Measurements from ENCODE around the gene MST1.

DNA sequence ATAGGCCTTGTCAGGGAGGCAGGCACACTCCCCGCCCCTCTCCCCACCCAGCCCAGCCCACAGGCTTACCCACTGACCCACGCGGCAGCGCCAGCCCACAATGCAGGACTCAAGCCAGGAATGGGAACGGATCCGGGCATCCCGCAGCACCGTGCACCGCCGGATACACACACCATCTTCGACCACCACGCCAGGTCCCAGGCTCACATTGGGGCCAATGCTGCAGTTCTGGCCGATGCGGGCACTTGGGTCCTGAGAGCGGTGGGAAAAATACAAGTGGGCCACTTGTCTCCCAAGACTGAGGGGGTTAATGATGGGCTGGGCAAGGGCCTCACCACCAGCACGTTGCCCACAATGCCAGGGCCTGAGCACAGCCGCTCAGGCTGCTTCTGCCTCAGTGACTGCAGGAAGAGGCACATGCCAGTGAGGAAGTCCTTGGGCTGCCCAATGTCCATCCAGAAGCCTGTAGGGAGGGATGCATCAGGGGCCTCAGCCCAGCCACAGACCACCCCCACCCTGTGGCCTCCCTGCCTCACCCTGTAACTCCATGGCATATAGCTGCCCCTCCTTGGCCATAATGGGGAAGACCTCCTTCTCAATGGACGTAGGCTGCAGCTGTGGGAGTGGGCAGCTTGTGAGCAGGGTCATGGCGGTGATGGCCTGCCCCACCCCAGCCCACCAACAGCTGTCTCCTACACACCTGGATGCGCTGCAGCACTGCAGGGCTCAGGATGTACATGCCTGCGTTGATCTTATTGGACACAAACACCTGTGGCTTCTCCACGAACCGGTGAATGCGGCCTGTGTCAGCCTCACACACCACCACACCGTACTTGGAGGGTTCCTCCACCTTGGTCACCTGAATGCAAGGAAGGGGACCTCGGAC, 32.9 kb upstream of the MST1 start:
- TF ChIP-seq ZNF121 (CRISPR knock-in tag; IDR thresholded peaks at IDR 0.05), result no peak
- TF ChIP-seq NFYB (CRISPR knock-in tag; conservative IDR thresholded peaks at IDR 0.05; ENCODE audit: low read depth), result no peak
- no peak for TF ChIP-seq ZNF263 (CRISPR knock-in tag; IDR thresholded peaks at IDR 0.05; ENCODE audit: low read depth)
- TF ChIP-seq, protein P1, sequence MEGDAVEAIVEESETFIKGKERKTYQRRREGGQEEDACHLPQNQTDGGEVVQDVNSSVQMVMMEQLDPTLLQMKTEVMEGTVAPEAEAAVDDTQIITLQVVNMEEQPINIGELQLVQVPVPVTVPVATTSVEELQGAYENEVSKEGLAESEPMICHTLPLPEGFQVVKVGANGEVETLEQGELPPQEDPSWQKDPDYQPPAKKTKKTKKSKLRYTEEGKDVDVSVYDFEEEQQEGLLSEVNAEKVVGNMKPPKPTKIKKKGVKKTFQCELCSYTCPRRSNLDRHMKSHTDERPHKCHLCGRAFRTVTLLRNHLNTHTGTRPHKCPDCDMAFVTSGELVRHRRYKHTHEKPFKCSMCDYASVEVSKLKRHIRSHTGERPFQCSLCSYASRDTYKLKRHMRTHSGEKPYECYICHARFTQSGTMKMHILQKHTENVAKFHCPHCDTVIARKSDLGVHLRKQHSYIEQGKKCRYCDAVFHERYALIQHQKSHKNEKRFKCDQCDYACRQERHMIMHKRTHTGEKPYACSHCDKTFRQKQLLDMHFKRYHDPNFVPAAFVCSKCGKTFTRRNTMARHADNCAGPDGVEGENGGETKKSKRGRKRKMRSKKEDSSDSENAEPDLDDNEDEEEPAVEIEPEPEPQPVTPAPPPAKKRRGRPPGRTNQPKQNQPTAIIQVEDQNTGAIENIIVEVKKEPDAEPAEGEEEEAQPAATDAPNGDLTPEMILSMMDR (IDR thresholded peaks at IDR 0.05), result no peak
- TF ChIP-seq CREB1 (CRISPR knock-in tag; IDR thresholded peaks at IDR 0.05), result no peak
- TF ChIP-seq, protein P2, sequence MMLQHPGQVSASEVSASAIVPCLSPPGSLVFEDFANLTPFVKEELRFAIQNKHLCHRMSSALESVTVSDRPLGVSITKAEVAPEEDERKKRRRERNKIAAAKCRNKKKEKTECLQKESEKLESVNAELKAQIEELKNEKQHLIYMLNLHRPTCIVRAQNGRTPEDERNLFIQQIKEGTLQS (CRISPR knock-in tag; conservative IDR thresholded peaks at IDR 0.05), result no peak
- no peak for TF ChIP-seq NFE2L1 (CRISPR knock-in tag; IDR thresholded peaks at IDR 0.05)
- TF ChIP-seq, protein P3, sequence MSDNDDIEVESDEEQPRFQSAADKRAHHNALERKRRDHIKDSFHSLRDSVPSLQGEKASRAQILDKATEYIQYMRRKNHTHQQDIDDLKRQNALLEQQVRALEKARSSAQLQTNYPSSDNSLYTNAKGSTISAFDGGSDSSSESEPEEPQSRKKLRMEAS (CRISPR knock-in tag; IDR thresholded peaks at IDR 0.05), result no peak
- no peak for TF ChIP-seq FOXJ3 (CRISPR knock-in tag; IDR thresholded peaks at IDR 0.05; ENCODE audit: borderline replicate concordance)
- TF ChIP-seq ZNF423 (CRISPR knock-in tag; IDR thresholded peaks at IDR 0.05), result no peak
- TF ChIP-seq GTF2I (CRISPR knock-in tag; conservative IDR thresholded peaks at IDR 0.05), result no peak
- no peak for TF ChIP-seq SMAD4 (CRISPR knock-in tag; IDR thresholded peaks at IDR 0.05)
- no peak for TF ChIP-seq SP1 (CRISPR knock-in tag; conservative IDR thresholded peaks at IDR 0.05)
- TF ChIP-seq ZNF138 (CRISPR knock-in tag; conservative IDR thresholded peaks at IDR 0.05), result no peak

Data from WTC11 (cell line).